GM23248 (cell line): Measurements from ENCODE around the gene TTC13. TPM values are rescaled to one million over a fixed set of nuclear protein-coding genes. Genes with fewer than 3 reads are reported as not detected.

ENCODE experiments used
- DNase-seq: peaks from one replicate; pipeline ENCODE4 v3.0.0-alpha.2; 2015
- H2AFZ ChIP-seq: fragments of 200-600 bp; sonication (generic); 2 replicates; pipeline ENCODE4 v1.6.1; 2016; ENCODE audit warnings: antibody characterized with exemption
- H3F3A ChIP-seq: fragments of 200-600 bp; sonication (generic); 2 replicates; pipeline ENCODE4 v1.6.1; 2016; ENCODE audit warnings: mild to moderate bottlenecking, antibody characterized with exemption, mixed run types; ENCODE audit not compliant: insufficient read depth
- H3K27ac ChIP-seq: fragments of 200-600 bp; sonication (generic); 2 replicates; pipeline ENCODE4 v1.5.1; 2016; ENCODE audit warnings: mild to moderate bottlenecking
- H3K27me3 ChIP-seq: fragments of 200-600 bp; sonication (generic); replicated peaks from 2 replicates; pipeline ENCODE4 v1.6.1; 2016; ENCODE audit warnings: mild to moderate bottlenecking; ENCODE audit not compliant: insufficient read depth
- H3K36me3 ChIP-seq: fragments of 200-600 bp; sonication (generic); 2 replicates; pipeline ENCODE4 v1.6.1; 2016; ENCODE audit warnings: low read depth, mild to moderate bottlenecking
- H3K4me1 ChIP-seq: fragments of 200-600 bp; sonication (generic); 2 replicates; pipeline ENCODE4 v1.6.1; 2016; ENCODE audit warnings: mild to moderate bottlenecking; ENCODE audit not compliant: insufficient read depth
- H3K4me2 ChIP-seq: fragments of 200-600 bp; sonication (generic); one replicate; pipeline ENCODE4 v1.6.1; 2016; ENCODE audit warnings: mild to moderate bottlenecking; ENCODE audit not compliant: unreplicated experiment
- H3K4me3 ChIP-seq: fragments of 200-600 bp; sonication (generic); 2 replicates; pipeline ENCODE4 v1.5.1; 2016; ENCODE audit warnings: mild to moderate bottlenecking
- H3K79me2 ChIP-seq: fragments of 200-600 bp; sonication (generic); 2 replicates; pipeline ENCODE4 v1.6.1; 2016; ENCODE audit warnings: mild to moderate bottlenecking; ENCODE audit not compliant: insufficient read depth
- H3K9ac ChIP-seq: fragments of 200-600 bp; sonication (generic); 2 replicates; pipeline ENCODE4 v1.6.1; 2016; ENCODE audit warnings: mild to moderate bottlenecking
- H3K9me2 ChIP-seq: fragments of 200-600 bp; sonication (generic); 2 replicates; pipeline ENCODE4 v1.6.1; 2016; ENCODE audit warnings: mixed run types, mild to moderate bottlenecking, moderate library complexity; ENCODE audit not compliant: insufficient read depth
- H3K9me3 ChIP-seq: fragments of 200-600 bp; sonication (generic); one replicate; pipeline ENCODE4 v1.6.1; 2017; ENCODE audit warnings: low read depth
- H4K20me1 ChIP-seq: fragments of 200-600 bp; sonication (generic); 2 replicates; pipeline ENCODE4 v1.6.0; 2016; ENCODE audit not compliant: insufficient read depth
- EZH2 ChIP-seq: fragments of 200-600 bp; sonication (generic); IDR thresholded peaks from 2 replicates; pipeline ENCODE4 v1.6.1; 2018; ENCODE audit warnings: antibody characterized with exemption, mild to moderate bottlenecking; ENCODE audit not compliant: insufficient read depth, poor library complexity, severe bottlenecking
- EZH2phosphoT487 ChIP-seq: fragments of 200-600 bp; sonication (generic); IDR thresholded peaks from 2 replicates; pipeline ENCODE4 v1.6.1; 2018; ENCODE audit warnings: antibody characterized with exemption, moderate library complexity, mild to moderate bottlenecking, low read depth; ENCODE audit not compliant: insufficient read depth
- WGBS, 2 experiments: methylation state at CpG; one replicate each; pipeline ENCODE4 v1.1.6; 2015 to 2017; ENCODE audit warnings: low lambda C conversion rate in 2 of 2, low coverage in 1 of 2; ENCODE audit errors: missing lambda C conversion rate in 2 of 2; 5-methylcytosine and 5-hydroxymethylcytosine counted together
- in situ Hi-C: fragments of 300-500 bp; cut with MboI; formaldehyde crosslinking; loops from 2 replicates; pipeline ENCODE4 v1.15.0; 2020
- polyA plus RNA-seq: library from polyadenylated mRNA; unstranded; fragments of >200 nt; fragmentation: Nextera tagmentation; extraction: Ambion mirVana; gene quantifications from 2 replicates; pipeline ENCODE4 v1.2.1, GENCODE V29; 2016
- total RNA-seq: library from RNA; depleted of rRNA; stranded (reverse); fragments of >200 nt; shearing (Covaris generic); gene quantifications from 2 replicates; pipeline ENCODE4 v1.2.3, GENCODE V29; 2014

Gene TTC13
- total and polyA plus RNA-seq, 2 experiments from 2014 or later, result 9.1 to 11.1 TPM

DNA sequence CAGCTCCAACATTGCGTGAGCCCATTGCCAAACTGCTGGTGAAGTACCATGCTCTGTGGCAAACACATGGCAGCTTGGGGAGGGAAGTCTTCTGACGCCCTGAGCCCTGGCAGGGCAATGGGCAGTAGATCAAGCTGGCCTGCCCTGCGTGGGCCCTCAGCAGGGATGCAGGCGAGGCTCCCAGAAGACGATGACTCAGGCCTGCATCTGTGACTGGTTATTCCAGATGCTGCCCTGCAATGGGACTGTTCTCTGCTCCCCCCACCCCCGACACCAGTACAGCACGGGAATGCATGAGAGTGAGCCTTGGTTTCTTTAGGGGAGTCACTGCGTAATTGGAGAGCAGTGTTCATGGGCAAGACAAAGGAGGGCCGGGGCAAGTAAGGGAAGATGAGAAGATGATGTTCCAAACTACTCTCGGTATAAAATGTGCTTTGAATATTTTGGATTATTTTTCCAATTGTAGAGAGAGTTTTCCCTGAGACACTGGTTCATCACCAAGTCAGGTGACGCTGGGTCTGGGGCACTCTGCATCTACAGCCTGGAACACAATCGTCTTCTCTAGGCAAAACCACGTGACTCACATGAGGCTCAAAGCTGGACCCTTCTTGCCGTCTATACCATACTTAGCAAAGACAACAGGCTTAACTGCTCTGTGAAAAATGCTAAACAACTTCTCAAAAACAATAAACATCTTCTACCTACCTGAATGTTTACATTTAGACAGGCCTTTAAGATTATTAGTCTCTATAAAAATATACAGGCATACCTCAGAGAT is 101.3 kb downstream of the TTC13 start:
- in situ Hi-C loops, result no loop called here
- WGBS, 2 experiments, result 10 to 12% methylated on average over 14 of the region's 14 CpGs
- Histone ChIP-seq H3F3A (peaks cover 20% of the 10 kb centered on the region), H3K9ac (no peak overlapping the region), H4K20me1 (no peaks in the 10 kb centered on the region), H3K27me3 (no peaks in the 10 kb centered on the region), H3K27ac (peak overlapping the region; percentile 42), H3K4me3 (no peak overlapping the region), H3K4me2 (peak overlapping the region; percentile 82), H2AFZ (no peak overlapping the region), H3K9me3 (no peaks in the 10 kb centered on the region), H3K9me2 (no peaks in the 10 kb centered on the region), H3K4me1 (peaks cover 27% of the 10 kb centered on the region), H3K79me2 (no peaks in the 10 kb centered on the region), H3K36me3 (no peaks in the 10 kb centered on the region)
- peak; percentile 96 for DNase-seq
- no peak for TF ChIP-seq EZH2
- TF ChIP-seq EZH2phosphoT487, result no peak

DNA sequence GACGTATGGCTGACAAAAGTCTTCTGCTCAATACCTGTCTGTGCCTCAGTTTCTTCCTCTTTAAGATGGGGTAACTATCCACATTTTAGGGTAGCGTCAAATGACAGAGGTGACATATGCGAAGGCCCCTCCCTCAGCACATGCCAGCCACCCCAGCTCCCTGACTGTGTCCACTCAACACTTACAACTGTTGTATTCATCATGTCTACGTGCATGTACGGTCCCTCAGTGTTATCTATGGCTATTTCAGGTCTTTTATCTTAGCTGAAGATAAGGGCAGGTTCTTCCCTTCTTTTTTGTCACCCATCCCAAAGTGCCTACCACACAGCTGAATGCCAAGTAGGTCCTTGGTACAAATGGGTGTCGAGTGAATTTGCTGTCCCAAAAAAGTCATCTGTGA is 102.0 kb downstream of the TTC13 start:
- WGBS, 2 experiments, result 90 to 92% methylated on average over 6 of the region's 6 CpGs
- peaks cover 20% of the 10 kb centered on the region for H3F3A ChIP-seq
- H2AFZ ChIP-seq, result no peak overlapping the region
- peak overlapping the region; percentile 42 for H3K27ac ChIP-seq
- peaks cover 27% of the 10 kb centered on the region for H3K4me1 ChIP-seq
- H3K9me2 ChIP-seq, result no peaks in the 10 kb centered on the region
- no peak overlapping the region for H3K4me3 ChIP-seq
- no peaks in the 10 kb centered on the region for H3K27me3 ChIP-seq
- in situ Hi-C loops, result no loop called here
- DNase-seq, result no peak
- H3K9ac ChIP-seq, result no peak overlapping the region
- no peaks in the 10 kb centered on the region for H3K9me3 ChIP-seq
- H3K4me2 ChIP-seq, result peak overlapping the region; percentile 28
- no peaks in the 10 kb centered on the region for H3K79me2 ChIP-seq
- no peak for TF ChIP-seq EZH2phosphoT487
- TF ChIP-seq EZH2, result no peak
- no peaks in the 10 kb centered on the region for H4K20me1 ChIP-seq
- no peaks in the 10 kb centered on the region for H3K36me3 ChIP-seq

DNA sequence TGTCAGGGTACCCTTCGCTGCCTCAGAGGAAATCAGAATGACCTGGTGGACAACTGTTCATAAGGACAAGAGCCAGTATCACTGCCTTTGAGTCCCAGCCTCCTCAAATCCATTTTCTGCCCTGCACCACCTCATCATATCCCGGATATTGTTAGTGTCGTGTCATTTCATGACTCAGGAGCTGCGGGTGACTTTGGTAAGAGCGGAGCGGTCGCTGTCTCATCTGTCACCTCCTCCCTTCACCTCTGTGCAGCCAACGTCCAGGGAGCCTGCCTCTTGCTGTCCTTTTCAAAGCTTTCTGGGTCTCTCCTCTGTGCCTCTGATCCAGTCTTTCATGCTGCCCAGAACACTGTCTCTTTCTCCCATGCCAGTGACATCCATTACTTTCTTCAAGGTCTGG is 103.3 kb downstream of the TTC13 start:
- Histone ChIP-seq H3K4me2 (no peak overlapping the region), H3K27me3 (no peaks in the 10 kb centered on the region), H3K4me1 (peaks cover 27% of the 10 kb centered on the region), H3K9me3 (no peaks in the 10 kb centered on the region), H3K36me3 (no peaks in the 10 kb centered on the region), H3F3A (peaks cover 20% of the 10 kb centered on the region), H3K9ac (no peak overlapping the region), H3K27ac (no peak overlapping the region), H2AFZ (no peak overlapping the region), H3K9me2 (no peaks in the 10 kb centered on the region), H3K79me2 (no peaks in the 10 kb centered on the region), H3K4me3 (no peak overlapping the region), H4K20me1 (no peaks in the 10 kb centered on the region)
- DNase-seq, result no peak
- in situ Hi-C loops, result no loop called here
- 84% methylated on average over 8 of the region's 8 CpGs for WGBS, 2 experiments
- TF ChIP-seq EZH2, result no peak
- TF ChIP-seq EZH2phosphoT487, result no peak

DNA sequence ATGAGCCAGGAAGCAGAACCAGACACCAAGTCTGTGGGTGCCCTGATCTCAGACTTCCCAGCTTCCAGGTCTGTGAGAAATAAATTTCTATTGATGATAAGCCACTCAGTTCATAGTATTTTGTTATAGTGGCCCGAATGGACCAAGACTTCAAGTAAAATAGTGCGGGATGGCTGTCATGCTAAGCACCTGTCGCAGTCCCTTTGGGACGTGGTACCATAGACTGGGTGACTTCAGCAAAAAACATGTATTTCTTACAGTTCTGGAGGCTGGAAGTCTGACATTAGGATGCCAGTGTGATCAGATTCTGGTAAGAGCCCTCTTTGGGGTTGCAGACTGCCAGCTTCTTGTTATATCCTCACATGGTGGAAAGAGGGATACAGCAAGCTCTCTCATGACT is 107.7 kb downstream of the TTC13 start:
- H3F3A ChIP-seq, result peaks cover 29% of the 10 kb centered on the region
- H3K4me2 ChIP-seq, result no peak overlapping the region
- H3K9me3 ChIP-seq, result no peaks in the 10 kb centered on the region
- TF ChIP-seq EZH2phosphoT487 (no peak), EZH2 (no peak)
- whole genome bisulfite sequencing, 2 experiments, result 97% methylated on average over 4 of the region's 4 CpGs
- peaks cover 19% of the 10 kb centered on the region for H3K79me2 ChIP-seq
- H2AFZ ChIP-seq, result no peak overlapping the region
- no peaks in the 10 kb centered on the region for H4K20me1 ChIP-seq
- H3K4me3 ChIP-seq, result no peak overlapping the region
- no peak overlapping the region for H3K27ac ChIP-seq
- no peak overlapping the region for H3K9ac ChIP-seq
- DNase-seq, result no peak
- H3K9me2 ChIP-seq, result no peaks in the 10 kb centered on the region
- in situ Hi-C loops, result no loop called here
- no peaks in the 10 kb centered on the region for H3K27me3 ChIP-seq
- no peaks in the 10 kb centered on the region for H3K36me3 ChIP-seq
- H3K4me1 ChIP-seq, result peaks cover 19% of the 10 kb centered on the region
